ENCODE measurements around the gene CD38.
"Not testable (repeated sequence)": the region's sequence is repeated elsewhere in the genome, so short reads cannot be mapped to it uniquely, and the experiment has no call there.

Gene CD38

DNA sequence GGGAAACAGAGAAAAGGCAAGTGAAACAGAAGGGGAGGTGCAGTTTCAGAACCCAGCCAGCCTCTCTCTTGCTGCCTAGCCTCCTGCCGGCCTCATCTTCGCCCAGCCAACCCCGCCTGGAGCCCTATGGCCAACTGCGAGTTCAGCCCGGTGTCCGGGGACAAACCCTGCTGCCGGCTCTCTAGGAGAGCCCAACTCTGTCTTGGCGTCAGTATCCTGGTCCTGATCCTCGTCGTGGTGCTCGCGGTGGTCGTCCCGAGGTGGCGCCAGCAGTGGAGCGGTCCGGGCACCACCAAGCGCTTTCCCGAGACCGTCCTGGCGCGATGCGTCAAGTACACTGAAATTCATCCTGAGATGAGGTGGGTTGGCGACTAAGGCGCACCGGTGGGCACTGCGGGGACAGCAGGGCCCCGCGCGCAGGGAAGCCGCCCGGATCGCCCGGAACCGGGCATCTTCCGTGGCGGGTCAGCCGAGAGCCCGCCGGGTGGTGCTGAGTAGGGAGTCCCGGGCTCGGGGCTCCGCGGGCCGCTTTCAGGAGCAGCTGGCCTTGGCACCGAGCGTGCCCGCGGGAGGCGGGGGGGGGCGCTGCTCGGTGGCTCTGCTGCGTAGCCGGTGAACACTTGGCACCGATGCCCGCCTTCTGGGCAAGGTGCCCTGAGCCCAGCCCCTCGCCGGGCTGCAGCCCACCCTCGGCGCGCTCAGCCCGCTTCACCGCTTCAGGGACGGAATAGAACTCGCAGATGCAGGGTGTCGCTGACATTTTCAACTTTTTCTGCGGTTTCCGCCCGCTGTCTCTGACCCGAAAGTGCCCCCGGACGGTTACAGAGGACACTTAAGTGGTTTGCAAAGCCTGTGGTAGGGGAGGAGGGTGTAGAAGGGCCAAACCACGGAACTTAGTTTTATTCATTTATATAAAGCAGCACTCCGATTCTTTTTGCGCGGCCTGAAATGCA lies at the start of gene CD38:
TSS of gene CD38 (plus strand) at position 40 of the 953 bp plus-strand sequence. CDS start at position 127, 87 bp downstream.
- DNase-seq (ENCODE audit: low spot score): peak; percentile 34

DNA sequence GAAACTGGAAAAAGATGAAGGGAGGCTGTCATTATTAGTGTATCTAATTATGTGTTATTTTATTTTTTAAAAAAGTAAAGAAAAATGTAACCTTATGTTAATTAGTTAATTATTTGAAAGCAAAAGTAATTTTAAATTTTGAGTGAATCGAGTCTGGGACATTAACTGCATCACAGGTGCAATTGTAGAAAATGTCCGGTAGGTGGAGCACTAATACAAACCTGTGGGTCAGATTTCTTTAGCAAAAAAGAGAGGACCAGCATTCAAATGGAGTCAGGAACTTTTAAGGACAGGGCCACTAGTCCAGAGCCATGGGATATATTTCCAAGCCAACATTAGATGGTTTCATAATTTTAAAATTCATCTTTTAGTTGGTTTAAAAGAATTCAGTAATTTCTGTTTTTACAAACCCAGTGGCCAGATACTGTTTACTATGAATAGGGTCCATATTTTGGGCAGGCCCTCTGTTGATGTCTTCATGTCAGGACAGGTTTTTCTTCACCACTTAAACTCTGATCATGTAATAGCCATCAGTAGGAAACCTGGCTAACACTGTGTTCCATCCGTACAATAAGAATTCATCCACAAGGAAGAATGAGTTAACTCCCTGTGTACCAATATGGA lies 48.1 kb upstream of the CD38 start:
- DNase-seq (ENCODE audit: low spot score): peak; percentile 47

DNA sequence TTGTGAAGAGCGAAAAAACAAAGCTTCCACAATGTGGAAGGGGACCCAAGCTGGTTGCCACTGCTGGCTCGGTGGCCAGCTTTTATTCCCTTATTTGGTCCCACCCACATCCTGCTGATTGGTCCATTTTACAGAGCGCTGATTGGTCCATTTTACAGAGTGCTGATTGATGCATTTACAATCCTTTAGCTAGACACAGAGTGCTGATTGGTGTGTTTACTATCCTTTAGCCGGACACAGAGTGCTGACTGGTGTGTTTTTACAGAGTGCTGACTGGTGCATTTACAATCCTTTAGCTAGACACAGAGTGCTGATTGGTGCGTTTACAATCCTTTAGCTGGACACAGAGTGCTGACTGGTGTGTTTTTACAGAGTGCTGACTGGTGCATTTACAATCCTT lies 45.1 kb upstream of the CD38 start:
- DNase-seq (ENCODE audit: low spot score): not testable (repeated sequence)

DNA sequence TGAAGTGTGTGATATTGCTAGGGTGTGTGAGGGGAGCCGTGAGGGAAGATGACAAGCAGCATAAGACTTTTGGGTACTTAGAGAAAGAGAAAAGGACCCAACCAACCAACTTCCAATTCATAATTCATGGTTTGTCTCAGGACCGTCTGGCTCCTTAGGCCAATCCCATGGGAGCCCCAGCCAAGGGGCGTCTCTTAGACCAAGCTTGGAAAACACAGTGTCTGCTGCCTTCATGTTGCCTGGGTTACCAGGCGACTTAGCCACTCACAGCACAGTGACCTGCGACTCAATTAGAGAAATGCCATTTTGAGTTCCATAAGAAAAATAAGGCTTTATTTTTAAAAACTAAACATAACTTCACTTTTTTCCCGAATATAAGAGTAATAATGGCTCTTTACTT lies 42.6 kb upstream of the CD38 start:
- no peak for DNase-seq (ENCODE audit: low spot score)

DNA sequence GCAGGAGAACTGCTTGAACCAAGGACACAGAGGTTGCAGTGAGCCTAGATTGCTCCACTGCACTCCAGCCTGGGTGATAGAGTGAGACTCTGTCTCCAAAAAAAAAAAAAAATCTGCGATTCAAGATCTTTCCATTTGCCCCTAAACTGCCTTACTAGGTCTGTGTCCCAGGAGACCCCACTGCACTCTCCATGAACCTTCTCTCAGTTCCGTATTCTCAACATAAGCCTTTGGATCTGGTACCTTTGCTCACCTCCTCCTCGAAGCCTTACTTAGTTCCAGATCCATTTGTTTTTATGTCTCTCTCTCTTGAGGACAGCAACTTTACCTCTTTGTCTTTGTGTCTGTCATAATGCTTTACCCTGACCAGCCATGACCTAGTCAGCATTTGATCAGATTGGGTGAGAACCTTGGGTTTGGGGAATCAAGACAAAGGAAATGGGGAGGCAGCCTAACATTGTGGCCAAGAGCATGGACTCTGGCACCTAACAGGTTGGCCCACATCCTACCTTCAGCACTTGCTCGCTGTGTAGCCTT lies 41.5 kb upstream of the CD38 start:
- DNase-seq (ENCODE audit: low spot score): no peak

DNA sequence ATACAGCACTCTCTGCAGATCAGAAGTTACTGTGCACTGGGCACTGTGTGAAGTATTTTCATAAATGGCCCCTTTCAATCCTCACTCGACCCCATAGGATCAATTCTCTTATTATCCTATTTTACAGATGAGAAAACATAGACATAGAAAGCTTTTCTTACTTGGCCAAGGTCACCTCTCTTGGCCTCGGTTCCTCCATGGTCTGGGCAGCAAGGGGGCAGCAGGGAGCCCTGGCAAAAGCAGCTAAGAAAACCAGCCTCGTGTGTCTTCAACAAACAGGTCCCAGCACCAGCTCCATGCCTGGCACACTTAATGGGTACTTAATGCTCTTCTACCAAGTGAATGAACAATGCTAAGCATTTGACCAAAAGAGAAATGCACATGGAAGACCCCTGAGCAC lies 40.9 kb upstream of the CD38 start:
- no peak for DNase-seq (ENCODE audit: low spot score)

DNA sequence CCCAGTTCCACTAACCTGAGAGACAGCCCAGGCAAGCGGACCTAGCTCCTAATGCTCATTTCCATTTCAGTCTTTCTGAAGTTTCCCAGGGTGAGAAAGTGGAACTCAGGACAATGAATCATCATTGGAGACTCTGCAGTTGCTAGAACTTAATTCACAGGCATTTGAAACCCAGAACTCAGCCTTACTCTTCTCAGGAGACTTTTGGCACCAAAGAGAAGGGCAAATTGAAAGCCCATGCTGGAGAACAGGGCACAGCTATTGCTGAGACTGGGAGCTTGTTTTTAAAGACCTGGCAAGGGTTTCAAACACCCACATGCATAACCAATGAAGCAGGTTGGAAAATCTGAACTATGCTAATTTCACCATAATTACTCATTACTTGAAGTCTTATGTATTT lies 39.3 kb upstream of the CD38 start:
- DNase-seq (ENCODE audit: low spot score): no peak

DNA sequence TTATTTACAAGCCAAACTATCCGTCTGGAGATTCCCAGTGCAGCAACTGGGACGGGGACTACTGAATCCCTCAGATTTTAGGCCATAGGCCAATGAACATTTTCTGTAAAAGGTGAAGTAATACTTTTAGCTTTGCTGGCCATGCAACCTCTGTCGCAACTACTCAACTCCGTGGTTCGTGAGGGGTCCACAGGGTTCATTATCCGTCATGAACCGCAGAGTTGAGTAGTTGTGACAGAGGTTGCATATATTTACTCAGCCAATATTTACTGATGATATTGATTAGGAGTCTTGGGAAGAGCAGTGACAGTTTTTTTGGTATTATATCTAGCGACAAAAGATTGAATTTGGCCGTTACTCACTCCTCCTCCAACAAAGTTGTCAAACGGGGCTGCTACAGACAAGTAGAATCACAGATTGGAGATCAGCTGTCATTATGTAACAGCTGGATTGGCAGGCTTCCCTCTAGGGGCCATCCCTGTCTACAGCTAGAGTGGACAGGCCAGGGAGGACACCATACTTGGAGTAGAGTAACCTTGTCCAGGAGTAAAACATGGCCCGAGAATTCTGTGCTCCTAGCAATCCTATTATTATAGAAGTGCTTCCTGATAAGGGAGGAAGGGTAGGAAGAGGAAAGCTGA lies 37.2 kb upstream of the CD38 start:
- peak; percentile 37 for DNase-seq (ENCODE audit: low spot score)

DNA sequence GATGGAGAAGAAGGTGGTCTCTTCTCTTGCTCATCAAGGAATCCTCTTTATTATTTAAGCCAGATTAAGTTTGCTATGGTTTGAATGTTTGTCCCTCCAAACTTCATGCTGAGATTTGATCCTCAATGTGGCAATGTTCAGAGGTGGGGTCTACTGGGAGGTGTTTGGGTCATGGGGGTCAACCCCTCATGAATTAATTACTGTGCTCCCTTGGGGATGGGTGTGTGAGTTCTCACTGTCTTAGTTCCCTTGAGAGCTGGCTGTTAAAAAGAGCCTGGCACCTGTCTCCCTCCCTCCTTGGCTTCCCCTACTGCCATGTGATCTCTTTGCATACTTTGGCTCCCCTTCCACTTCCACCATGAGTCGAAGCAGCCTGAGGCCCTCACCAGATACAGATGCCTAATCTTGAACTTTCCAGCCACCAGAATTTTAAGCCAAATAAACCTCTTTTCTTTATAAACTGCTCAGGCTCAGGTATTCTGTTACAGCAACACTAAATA lies 36.0 kb upstream of the CD38 start:
- no peak for DNase-seq (ENCODE audit: low spot score)

DNA sequence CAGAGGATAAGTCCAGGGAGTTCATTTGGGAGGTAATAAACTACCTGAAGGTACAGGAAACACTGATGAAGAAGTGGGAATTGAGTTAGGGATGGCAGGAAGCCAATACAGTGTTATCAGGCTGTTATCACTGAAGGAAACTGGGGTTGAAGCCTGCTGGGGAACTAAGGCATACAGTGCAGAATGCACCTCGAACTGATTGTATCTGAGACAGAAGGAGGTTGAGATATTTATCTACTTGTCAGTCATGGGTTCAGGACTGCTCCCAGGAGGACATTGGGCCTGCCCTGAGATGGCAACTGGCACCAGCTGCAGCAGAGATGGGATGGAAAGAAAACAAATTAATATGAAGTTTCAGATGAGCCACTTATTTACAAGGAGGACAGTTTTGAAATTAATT lies 35.5 kb upstream of the CD38 start:
- no peak for DNase-seq (ENCODE audit: low spot score)

DNA sequence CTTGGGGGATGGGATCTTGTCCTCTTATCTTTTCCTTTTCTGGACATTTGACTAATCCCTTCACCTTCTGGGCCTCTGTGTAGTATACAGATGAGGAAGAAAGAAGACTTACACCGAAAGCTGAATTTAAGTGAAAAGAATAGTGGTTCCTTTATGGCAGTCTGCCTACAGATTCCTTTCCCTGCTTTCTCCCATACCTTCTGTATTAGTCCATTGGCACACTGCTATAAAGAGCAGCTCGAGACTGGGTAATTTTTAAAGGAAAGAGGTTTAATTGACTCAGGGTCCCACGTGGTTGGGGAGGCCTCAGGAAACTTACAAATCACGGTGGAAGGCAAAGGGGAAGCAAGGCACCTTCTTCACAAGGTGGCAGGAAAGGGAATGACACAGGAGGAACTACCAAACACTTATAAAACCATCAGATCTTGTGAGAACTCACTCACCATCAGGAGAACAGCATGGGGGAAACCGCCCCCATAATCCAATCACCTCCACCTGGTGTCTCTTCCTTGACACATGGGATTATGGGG lies 34.0 kb upstream of the CD38 start:
- DNase-seq (ENCODE audit: low spot score): no peak

DNA sequence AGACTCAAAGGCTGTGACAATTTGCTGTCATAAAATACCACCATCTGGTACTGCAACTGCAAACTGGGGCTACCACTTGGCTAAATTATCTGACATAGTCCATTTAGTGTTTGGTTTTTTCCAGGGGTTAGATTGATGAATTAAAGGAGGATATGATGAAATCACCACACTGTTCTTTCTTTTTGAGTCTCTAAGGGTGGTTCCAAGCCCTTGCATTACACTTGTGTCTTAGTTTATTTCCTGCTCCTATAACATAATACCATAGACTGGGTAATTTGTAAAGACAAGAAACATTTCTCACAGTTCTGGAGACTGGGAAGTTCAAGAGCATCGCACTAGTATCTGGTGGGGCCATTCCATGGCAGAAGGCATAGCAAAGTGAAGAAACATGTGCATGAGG lies 32.0 kb upstream of the CD38 start:
- no peak for DNase-seq (ENCODE audit: low spot score)

DNA sequence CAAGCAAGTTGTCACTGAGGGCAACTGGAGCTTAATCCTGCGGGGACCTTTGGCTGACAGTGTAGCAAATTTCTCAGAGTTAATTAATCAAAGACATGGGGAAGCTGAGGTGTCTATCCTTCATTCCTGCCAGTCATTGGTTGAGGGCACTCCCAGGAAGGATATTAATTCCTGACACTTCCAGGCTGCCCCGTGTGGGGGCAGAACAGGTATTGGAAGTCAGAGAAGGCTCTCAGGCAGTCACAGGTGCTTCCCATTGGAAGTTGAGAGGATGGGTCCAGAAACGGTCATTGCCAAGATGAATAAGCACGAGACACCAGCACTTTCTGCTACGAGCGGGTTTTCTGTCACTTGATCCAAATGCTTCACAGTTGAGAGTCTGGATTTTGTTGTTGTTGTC lies 29.1 kb upstream of the CD38 start:
- DNase-seq (ENCODE audit: low spot score): no peak

DNA sequence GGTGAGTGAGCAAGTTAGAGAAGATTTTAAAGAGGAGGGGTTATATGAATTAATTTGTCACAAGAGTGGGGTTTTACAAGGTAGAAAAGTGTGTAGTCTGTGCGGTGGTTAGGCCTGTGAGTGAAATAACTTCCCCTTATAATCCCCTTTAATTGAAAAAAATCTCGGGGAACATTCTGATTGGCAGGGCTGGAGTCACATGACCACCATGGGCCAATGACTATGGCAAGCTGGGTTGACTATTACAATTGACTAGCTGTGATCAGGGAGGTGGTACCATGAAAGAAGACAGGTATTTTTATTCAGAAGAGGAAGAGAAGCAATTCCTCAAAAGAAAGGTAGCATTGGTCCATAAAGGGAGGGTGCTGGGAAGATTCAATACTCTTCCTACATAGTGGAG lies 27.0 kb upstream of the CD38 start:
- DNase-seq (ENCODE audit: low spot score): no peak

DNA sequence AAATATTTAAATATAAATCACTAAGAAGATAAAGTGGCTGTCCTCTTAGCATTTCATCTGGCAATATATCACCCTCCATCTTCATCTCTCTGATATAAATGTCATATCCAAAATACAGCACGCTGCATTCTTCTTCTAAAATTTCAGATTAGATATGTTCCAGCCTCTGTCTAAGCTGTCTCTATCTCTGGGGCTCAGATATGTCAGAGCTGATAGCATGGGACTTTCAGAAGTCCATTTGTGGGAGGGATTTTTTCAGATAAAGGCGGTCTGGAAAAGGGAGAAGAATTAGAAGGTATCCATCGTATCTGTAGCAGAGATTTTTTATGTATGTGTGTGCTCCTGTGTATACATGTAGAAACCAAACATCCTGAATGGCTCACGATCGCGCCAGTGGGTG lies 25.0 kb upstream of the CD38 start:
- no peak for DNase-seq (ENCODE audit: low spot score)

DNA sequence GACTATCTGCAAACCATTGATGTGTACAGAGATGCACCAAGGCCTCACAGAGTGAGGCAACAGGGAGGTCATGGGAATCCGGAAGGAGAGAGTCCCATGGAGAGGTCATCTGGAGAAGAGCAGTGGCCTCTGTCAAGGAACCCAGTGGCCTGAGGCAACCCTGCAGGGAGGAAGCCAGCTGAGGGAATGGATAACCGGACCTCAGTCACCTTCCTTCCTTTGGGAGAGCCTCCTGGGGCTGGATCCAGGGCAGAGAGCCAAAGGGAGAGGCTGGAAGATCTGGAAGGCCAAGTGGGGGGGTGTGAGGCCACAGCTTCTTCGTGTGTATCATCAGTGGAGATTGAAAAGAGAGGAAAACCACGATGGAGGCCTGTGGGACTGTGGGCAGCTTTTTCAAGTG lies 24.3 kb upstream of the CD38 start:
- no peak for DNase-seq (ENCODE audit: low spot score)

DNA sequence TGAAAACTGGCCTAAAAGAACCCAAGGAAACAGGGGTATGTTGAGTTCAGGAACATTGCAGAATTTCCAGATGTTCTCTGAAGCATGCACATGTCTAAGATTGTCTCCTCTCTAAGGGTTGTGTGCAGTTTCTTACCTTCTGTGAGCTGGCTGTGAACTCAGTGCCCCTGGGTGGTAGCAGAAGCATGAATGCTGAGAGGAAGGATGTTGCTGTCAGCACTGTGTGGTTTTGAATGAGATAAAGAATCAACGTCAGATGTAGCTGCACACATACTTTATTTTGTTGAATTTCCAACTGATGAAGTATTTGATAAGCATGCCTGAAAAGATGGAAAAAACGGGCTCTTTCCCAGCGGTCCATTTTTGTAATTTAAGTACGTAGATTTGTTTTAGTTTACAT lies 23.8 kb upstream of the CD38 start:
- DNase-seq (ENCODE audit: low spot score): no peak

DNA sequence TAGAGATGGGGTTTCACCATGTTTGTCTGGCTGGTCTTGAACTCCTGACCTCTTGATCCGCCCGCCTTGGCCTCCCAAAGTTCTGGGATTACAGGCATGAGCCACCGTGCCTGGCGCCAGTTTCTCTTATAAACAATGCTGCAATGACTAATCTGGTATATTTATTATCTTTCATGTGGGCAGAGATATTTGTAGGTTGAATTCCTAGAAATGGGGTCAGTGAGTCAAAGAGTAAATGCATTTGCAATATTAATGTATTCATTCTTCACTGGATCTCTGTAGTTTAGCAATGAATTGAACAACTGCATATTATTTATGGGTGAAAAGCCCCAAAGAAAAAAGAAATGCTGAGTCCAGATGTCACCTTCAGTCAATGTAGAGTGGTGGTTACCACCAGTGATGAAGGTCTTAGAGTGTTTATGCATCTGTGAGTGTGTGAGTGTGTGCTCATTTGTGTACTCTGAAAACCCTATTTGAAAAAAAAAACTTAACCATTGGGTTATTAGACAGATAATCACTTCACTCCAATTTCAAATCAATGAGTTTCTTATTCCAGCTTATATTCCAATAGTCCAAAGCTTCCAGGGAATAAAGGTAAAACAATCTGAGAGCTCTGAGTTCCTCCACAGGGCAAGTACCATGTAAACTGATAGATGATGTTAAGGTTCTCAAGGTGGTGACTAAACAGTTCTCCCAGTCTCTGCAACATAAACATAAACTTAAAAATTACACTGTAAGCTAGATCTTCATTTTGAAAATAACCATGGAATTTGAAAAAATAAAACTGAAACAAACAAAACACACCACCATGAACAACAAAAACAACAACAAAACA lies 22.6 kb upstream of the CD38 start:
- DNase-seq (ENCODE audit: low spot score): no peak

DNA sequence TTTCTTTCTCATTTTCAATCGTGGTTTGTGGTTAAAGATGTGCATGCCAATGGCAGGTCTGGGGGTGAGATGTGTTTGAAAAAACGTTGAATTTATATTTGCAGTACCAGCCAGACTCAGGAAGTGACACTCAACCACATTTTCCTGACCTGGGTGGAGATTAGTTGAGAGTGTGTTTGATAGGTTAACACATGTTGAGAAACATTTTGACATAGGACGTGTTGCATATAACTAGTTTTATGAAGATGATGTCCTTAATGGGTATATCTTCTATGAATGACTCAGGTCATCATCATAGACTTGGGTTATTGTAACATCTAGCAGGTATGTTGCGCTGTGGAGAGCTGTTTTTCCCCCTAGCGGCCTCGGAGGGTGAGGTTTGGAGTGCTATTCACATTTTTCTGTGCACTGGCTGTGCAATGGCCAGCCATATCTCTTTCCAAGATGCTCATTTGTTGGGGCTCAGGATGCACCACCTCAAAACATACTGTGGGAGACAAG lies 21.7 kb upstream of the CD38 start:
- DNase-seq (ENCODE audit: low spot score): no peak

DNA sequence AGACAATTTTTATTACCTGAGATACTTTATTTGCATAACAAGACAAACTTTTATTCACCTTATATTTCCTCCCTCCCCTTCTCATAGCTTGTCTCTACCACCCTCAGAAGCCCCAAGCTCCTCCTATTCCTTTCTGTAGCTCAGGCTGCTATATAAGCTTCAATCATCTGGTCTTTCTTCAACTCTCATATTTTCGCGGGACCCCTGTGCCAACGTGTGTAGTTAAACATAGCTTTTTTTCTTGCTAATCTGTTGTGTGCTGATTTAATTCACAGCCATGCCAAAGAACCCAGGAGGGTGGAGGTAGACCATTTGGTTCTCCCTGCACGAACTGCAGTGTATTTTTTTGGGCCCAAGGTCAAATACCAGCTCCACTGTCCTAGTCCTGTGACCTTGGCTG lies 21.1 kb upstream of the CD38 start:
- DNase-seq (ENCODE audit: low spot score): no peak

DNA sequence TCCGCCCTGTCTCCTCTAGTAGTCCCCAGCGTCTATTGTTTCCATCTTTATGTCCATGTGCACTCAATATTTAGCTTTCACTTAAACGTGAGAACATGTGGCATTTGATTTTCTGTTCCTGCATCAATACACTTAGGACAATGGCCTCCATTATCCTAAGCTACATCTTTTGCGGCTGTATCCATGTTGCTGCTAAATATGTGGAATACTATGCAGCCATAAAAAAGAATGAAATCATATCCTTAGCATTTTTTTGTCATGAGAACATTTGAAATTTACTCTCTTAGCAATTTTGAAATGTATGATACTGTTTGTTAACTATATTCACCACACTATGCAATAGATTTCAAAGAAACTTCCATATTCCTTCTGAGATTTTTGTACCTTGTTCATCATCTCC lies 19.8 kb upstream of the CD38 start:
- no peak for DNase-seq (ENCODE audit: low spot score)
